GM12878 (cell line): ENCODE data around the gene TICRR. TPM values are rescaled to one million over a fixed set of nuclear protein-coding genes. Genes with fewer than 3 reads are reported as not detected.
A peak's percentile ranks its signal among the peaks of the same experiment; 100 is the strongest.

Experiments
- ATAC-seq: fragments of 200-7000 bp; cut with Tn5 transposase; 3 replicates; pipeline ENCODE4 v1.9.1; 2020; ENCODE audit warnings: mild to moderate bottlenecking, moderate library complexity
- BruUV-seq: library from RNA; stranded (reverse); fragments of 400-500 nt; replicated peaks from 2 replicates; lab custom pipeline; 2021; lab: Mats Ljungman, UMichigan
- CTCF ChIA-PET: fragments of 300-600 bp; sonication (Branson Sonifier 250); formaldehyde crosslinking; extraction: SDS; loops from one replicate; lab custom pipeline; 2021; ENCODE audit warnings: inconsistent platforms; lab: Yijun Ruan, JAX
- POLR2A ChIA-PET: fragments of 350-600 bp; formaldehyde crosslinking; extraction: SDS; loops from one replicate; lab custom pipeline; 2021; ENCODE audit warnings: inconsistent platforms; lab: Charles Lee
- RAD21 ChIA-PET: fragments of 300-600 bp; sonication (Branson Sonifier 250); formaldehyde crosslinking; loops from one replicate; lab custom pipeline; 2023; ENCODE audit warnings: antibody characterized with exemption; ENCODE audit not compliant: unreplicated experiment; lab: Charles Lee
- SMC1A ChIA-PET: fragments of 300-600 bp; sonication (Branson Sonifier 250); formaldehyde crosslinking; loops from one replicate; lab custom pipeline; 2023; ENCODE audit not compliant: unreplicated experiment, uncharacterized antibody; lab: Charles Lee
- DNase-seq: peaks from one replicate; pipeline ENCODE4 v3.0.0-alpha.2; 2011; ENCODE audit warnings: low read depth, low spot score
- FAIRE-seq: peaks from 3 replicates; lab custom pipeline; 2011; peaks lifted over from hg19 to GRCh38; lab: Jason Lieb, UNC
- H2AFZ ChIP-seq: 2 replicates; pipeline ENCODE4 v1.6.0; 2011; ENCODE audit warnings: low read depth, low read length, control low read depth; ENCODE audit not compliant: control insufficient read depth
- H3K27ac ChIP-seq: 2 replicates; pipeline ENCODE4 v1.5.1; 2011; ENCODE audit warnings: control low read depth; ENCODE audit not compliant: control insufficient read depth, insufficient read depth
- H3K27me3 ChIP-seq, 2 experiments: replicated peaks in 1 of 2; 2 replicates each; pipeline versions ENCODE4 v1.6.0 to v1.6.1; 2011; ENCODE audit warnings: low read length in 1 of 2; ENCODE audit not compliant: control insufficient read depth in 2 of 2, insufficient read depth in 2 of 2
- H3K36me3 ChIP-seq, 2 experiments: 2 replicates each; pipeline ENCODE4 v1.5.1; 2011; ENCODE audit warnings: low read length in 1 of 2; ENCODE audit not compliant: control insufficient read depth in 2 of 2, insufficient read depth in 2 of 2
- H3K4me1 ChIP-seq: 2 replicates; pipeline ENCODE4 v1.6.1; 2011; ENCODE audit warnings: mild to moderate bottlenecking, low read length, moderate library complexity, mixed read lengths; ENCODE audit not compliant: control insufficient read depth, insufficient read depth
- H3K4me2 ChIP-seq: 2 replicates; pipeline ENCODE4 v1.6.0; 2011; ENCODE audit warnings: control low read depth; ENCODE audit not compliant: control insufficient read depth, insufficient read depth
- H3K4me3 ChIP-seq: fragments of 200-600 bp; sonication (generic); 2 replicates; pipeline ENCODE4 v1.5.1; 2016
- H3K79me2 ChIP-seq: 2 replicates; pipeline ENCODE4 v1.6.0; 2011; ENCODE audit warnings: low read length; ENCODE audit not compliant: control insufficient read depth, insufficient read depth
- H3K9ac ChIP-seq: 2 replicates; pipeline ENCODE4 v1.8.0; 2011; ENCODE audit warnings: low read length, control low read depth, mixed read lengths; ENCODE audit not compliant: control insufficient read depth, insufficient read depth
- H3K9me3 ChIP-seq: replicated peaks from 3 replicates; pipeline ENCODE4 v1.5.1; 2011; ENCODE audit warnings: mild to moderate bottlenecking, low read length; ENCODE audit not compliant: control insufficient read depth, insufficient read depth
- H4K20me1 ChIP-seq: 2 replicates; pipeline ENCODE4 v1.6.0; 2011; ENCODE audit not compliant: control insufficient read depth, insufficient read depth
- CBX5 ChIP-seq: sonication (generic); IDR thresholded peaks from 2 replicates; pipeline ENCODE4 v1.6.1; 2016; ENCODE audit warnings: low read depth, moderate library complexity, mild to moderate bottlenecking, inconsistent platforms
- CEBPB ChIP-seq, 2 experiments: fragments of 150-350 bp in 1 of 2; IDR thresholded peaks; 2 replicates each; pipeline ENCODE4 v1.6.1; 2012 to 2014; ENCODE audit warnings: low read depth in 2 of 2, low read length in 2 of 2, borderline replicate concordance in 1 of 2, inconsistent platforms in 1 of 2
- CREB1 ChIP-seq: IDR thresholded peaks from 2 replicates; pipeline ENCODE4 v1.6.1; 2012; ENCODE audit warnings: low read depth, mild to moderate bottlenecking, inconsistent platforms
- IKZF2 ChIP-seq, 2 experiments: fragments of 450-650 bp; IDR thresholded peaks; 2 replicates each; pipeline ENCODE4 v1.6.1; 2017; ENCODE audit warnings: mild to moderate bottlenecking in 2 of 2, moderate library complexity in 2 of 2
- IRF4 ChIP-seq: IDR thresholded peaks from 2 replicates; pipeline ENCODE4 v1.6.1; 2011; ENCODE audit warnings: low read depth, low read length
- MTA2 ChIP-seq: fragments of 450-650 bp; IDR thresholded peaks from 2 replicates; pipeline ENCODE4 v1.6.1; 2016; ENCODE audit warnings: low read depth, mild to moderate bottlenecking, moderate library complexity
- MYC ChIP-seq: IDR thresholded peaks from 2 replicates; pipeline ENCODE4 v1.6.1; 2011; ENCODE audit warnings: mild to moderate bottlenecking, low read length, moderate library complexity, inconsistent platforms; ENCODE audit not compliant: insufficient read depth, insufficient replicate concordance, insufficient read length, severe bottlenecking
- NBN ChIP-seq: fragments of 450-650 bp; IDR thresholded peaks from 2 replicates; pipeline ENCODE4 v1.6.1; 2016
- NR2C2 ChIP-seq: IDR thresholded peaks from 2 replicates; pipeline ENCODE4 v1.6.1; 2011; ENCODE audit warnings: borderline replicate concordance, low read depth; ENCODE audit not compliant: control insufficient read depth, insufficient read length
- PAX5 ChIP-seq: IDR thresholded peaks from 2 replicates; pipeline ENCODE4 v1.6.1; 2011; ENCODE audit warnings: low read depth, low read length, borderline replicate concordance
- POLR2A ChIP-seq: IDR thresholded peaks from 2 replicates; pipeline ENCODE4 v1.6.1; 2011; ENCODE audit warnings: low read depth, mild to moderate bottlenecking, low read length
- PRDM15 ChIP-seq: fragments of 450-650 bp; formaldehyde crosslinking; IDR thresholded peaks from 2 replicates; pipeline ENCODE4 v1.4.0; 2020; ENCODE audit warnings: mild to moderate bottlenecking, moderate library complexity
- SMARCA5 ChIP-seq: fragments of 450-650 bp; IDR thresholded peaks from 2 replicates; pipeline ENCODE4 v1.6.1; 2017; ENCODE audit warnings: mild to moderate bottlenecking
- SMC3 ChIP-seq: IDR thresholded peaks from 2 replicates; pipeline ENCODE4 v1.6.1; 2011; ENCODE audit warnings: low read length, improper control_type of control experiment, borderline replicate concordance
- SP1 ChIP-seq: IDR thresholded peaks from one replicate; pipeline ENCODE4 v1.6.1; 2011; ENCODE audit warnings: low read depth, low read length
- TAF1 ChIP-seq: IDR thresholded peaks from 2 replicates; pipeline ENCODE4 v1.6.1; 2011; ENCODE audit warnings: mild to moderate bottlenecking, low read depth, low read length, borderline replicate concordance
- TARDBP ChIP-seq: IDR thresholded peaks from 2 replicates; pipeline ENCODE4 v1.6.1; 2016; ENCODE audit warnings: borderline replicate concordance
- USF1 ChIP-seq: IDR thresholded peaks from 2 replicates; pipeline ENCODE4 v1.6.1; 2011; ENCODE audit warnings: borderline replicate concordance, low read depth, mild to moderate bottlenecking, moderate library complexity, mixed read lengths, low read length; ENCODE audit not compliant: insufficient read depth; ENCODE audit errors: extremely low read length
- WGBS: methylation state at CpG from one replicate; pipeline ENCODE4 v1.1.6; 2016; ENCODE audit warnings: low lambda C conversion rate; ENCODE audit not compliant: insufficient replicate concordance, insufficient coverage; ENCODE audit errors: missing lambda C conversion rate; 5-methylcytosine and 5-hydroxymethylcytosine counted together
- in situ Hi-C: fragments of 300-500 bp; cut with MboI; formaldehyde crosslinking; loops from 9 replicates; pipeline ENCODE4 v1.14.3; 2018; ENCODE audit warnings: mixed read lengths
- intact Hi-C: fragments of 100-400 bp; cut with micrococcal nuclease; formaldehyde crosslinking; loops from one replicate; pipeline ENCODE4 v1.14.2; 2022; ENCODE audit not compliant: unreplicated experiment
- polyA plus RNA-seq, 11 experiments: library from polyadenylated mRNA; depleted of rRNA in 4 of 11; unstranded in 6 of 11; stranded (reverse) in 5 of 11; fragments of >200 nt; fragmentation: Nextera tagmentation in 4 of 11; fragmentation: Illumina TruSeq in 1 of 11; extraction: Ambion mirVana in 4 of 11; extraction: Trizol in 1 of 11; gene quantifications; 1 replicate in 1 of 11; 2 replicates in 10 of 11; pipeline versions ENCODE4 v1.2.1 to v1.2.3, GENCODE V29; 2011 to 2016; ENCODE audit warnings: inconsistent platforms in 2 of 11, missing spikeins in 2 of 11, low read depth in 1 of 11
- total RNA-seq, 4 experiments: library from RNA; depleted of rRNA in 3 of 4; stranded (reverse); fragments of >200 nt in 3 of 4; fragmentation: Illumina TruSeq in 1 of 4; extraction: Trizol in 1 of 4; gene quantifications; 2 replicates each; pipeline versions ENCODE4 v1.2.1 to v1.2.3, GENCODE V29; 2013 to 2021

Gene TICRR
- total and polyA plus RNA-seq, 10 of the 15 experiments (the other 5 are each of a cell fraction or from before 2014, with no cell fraction given), result 0.58 to 21.5 (median 11.5) TPM

DNA sequence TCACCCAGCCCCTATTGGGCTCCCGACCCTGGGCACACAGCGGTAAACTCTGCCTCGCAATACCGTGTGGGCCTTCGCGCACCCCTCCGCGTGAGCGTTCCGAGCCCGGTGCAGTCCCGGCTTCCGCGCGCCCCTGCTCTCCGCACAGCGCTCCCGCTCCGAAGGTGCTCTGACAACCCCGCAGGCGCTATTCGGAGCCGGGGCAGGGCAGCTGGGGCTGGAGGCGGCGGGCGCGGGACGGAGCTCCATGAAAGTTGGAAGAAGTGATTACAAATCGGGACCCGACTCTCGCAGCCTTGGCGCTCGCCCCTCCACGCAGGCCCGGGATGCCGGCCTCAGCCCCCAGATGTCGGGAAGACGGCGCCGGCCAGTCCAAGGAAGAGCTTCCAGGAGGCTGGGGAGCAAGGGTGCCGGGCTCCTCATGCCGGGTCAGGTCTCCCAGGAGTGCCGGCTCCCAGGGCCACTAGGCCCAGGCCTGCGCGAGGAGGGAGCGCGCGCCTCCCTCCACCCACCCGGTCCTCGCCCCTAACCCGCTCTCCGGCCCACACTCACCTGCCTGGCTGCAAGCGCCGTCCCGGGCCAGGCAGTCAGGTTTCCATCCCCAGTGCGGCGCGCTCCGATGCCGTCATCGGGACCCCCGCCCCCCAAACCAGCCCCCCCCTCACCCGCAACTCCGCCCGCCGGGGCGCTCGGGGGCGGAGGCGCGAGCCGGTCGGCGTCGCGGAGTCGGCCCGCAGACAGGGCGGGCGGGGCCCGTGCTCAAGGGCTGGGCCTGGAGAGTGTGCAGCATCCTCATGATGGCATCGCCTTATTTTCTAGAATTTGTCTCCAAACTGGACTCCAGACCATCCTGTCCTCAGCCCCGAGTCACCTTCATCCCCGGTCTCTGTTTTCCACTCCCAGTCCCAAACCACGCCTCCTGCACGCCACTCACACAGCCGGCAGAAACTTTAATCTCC, 79.9 kb downstream of the TICRR start, which contains the start of gene KIF7 (continued):
- TF ChIP-seq TAF1, result no peak
- no peak for TF ChIP-seq NBN
- no peak for TF ChIP-seq SP1
- TF ChIP-seq CREB1, result peak; percentile 31; the same call in 1 of the 2 replicates
- no peak for TF ChIP-seq IRF4
- peak; percentile 57; the same call in 1 of the 2 replicates for TF ChIP-seq POLR2A

GRCh38 chr15:89656116-89656815, 81.0 kb downstream of the TICRR start:
- Histone ChIP-seq H2AFZ (no peak overlapping the region), H3K27ac (no peak overlapping the region), H3K4me3 (no peak overlapping the region), H3K4me1 (no peaks in the 10 kb centered on the region), H3K27me3 (peaks cover 0 to 8% of the 10 kb centered on the region in 2 experiments; a peak in 3 of 4 replicates), H3K36me3 (no peaks in the 10 kb centered on the region), H4K20me1 (no peaks in the 10 kb centered on the region), H3K79me2 (no peaks in the 10 kb centered on the region), H3K9ac (no peak overlapping the region), H3K4me2 (no peak overlapping the region), H3K9me3 (no peaks in the 10 kb centered on the region)
- ChIA-PET CTCF (no interaction called here), SMC1A (no interaction called here), POLR2A (no interaction called here), RAD21 (no interaction called here)
- 23% methylated on average over 7 of the region's 7 CpGs for WGBS
- no peak for FAIRE-seq
- intact Hi-C loops (no loop called here), in situ Hi-C loops (no loop called here)
- no peak for DNase-seq
- ATAC-seq, result no peak; the same call in 2 of the 3 replicates
- BruUV-seq, result no TSS peak
- TF ChIP-seq PRDM15 (CRISPR knock-in tag), result no peak
- no peak for TF ChIP-seq POLR2A
- no peak for TF ChIP-seq USF1
- TF ChIP-seq NR2C2, result no peak
- TF ChIP-seq MYC, result no peak
- no peak for TF ChIP-seq TARDBP
- no peak for TF ChIP-seq PAX5
- no peak for TF ChIP-seq SMARCA5
- no peak for TF ChIP-seq SMC3
- no peak for TF ChIP-seq CEBPB (IDR thresholded peaks at IDR 0.05; ENCODE audit: borderline replicate concordance in 1 of 2, low read depth in 2 of 2, low read length in 2 of 2)
- TF ChIP-seq IKZF2 (IDR thresholded peaks at IDR 0.05), result no peak
- TF ChIP-seq CBX5, result no peak
- no peak for TF ChIP-seq MTA2
